Body of pancreas (tissue), 4 donors: Measurements from ENCODE around the gene PITX3.

Experiments used
- POLR2A ChIP-seq, 3 donors: fragments of 450-650 bp; IDR thresholded peaks; one replicate each; pipeline ENCODE4 v1.6.1; 2016; ENCODE audit warnings: antibody characterized with exemption in 3 of 3, mild to moderate bottlenecking in 2 of 3
- TF ChIP-seq, protein P1 (sequence below), 7 experiments: fragments of 450-650 bp in 4 of 7; fragments of 200-600 bp in 3 of 7; sonication (generic) in 3 of 7; IDR thresholded peaks; one replicate each; pipeline ENCODE4 v1.5.1; 2016 to 2019; ENCODE audit warnings: antibody characterized with exemption in 7 of 7

DNA sequence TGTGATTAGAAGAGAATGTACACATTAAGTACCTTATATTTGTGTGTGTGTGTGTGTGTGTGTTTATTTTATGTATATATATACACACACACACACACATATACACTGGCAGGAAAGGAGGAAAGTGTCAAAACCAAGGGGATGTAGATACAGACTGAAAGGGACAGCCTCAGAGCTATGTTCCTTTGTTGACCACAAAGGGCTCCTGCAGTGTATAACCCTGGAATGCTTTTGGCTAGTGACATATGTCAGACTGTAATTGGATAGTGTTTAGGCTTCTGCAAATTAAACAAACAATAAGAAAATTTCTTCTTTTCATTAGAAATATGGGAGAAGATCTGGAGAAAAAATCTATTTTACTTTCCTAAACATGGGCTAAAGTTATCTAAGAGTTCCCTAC, 19.9 kb upstream of the PITX3 start:
- TF ChIP-seq, protein P1, sequence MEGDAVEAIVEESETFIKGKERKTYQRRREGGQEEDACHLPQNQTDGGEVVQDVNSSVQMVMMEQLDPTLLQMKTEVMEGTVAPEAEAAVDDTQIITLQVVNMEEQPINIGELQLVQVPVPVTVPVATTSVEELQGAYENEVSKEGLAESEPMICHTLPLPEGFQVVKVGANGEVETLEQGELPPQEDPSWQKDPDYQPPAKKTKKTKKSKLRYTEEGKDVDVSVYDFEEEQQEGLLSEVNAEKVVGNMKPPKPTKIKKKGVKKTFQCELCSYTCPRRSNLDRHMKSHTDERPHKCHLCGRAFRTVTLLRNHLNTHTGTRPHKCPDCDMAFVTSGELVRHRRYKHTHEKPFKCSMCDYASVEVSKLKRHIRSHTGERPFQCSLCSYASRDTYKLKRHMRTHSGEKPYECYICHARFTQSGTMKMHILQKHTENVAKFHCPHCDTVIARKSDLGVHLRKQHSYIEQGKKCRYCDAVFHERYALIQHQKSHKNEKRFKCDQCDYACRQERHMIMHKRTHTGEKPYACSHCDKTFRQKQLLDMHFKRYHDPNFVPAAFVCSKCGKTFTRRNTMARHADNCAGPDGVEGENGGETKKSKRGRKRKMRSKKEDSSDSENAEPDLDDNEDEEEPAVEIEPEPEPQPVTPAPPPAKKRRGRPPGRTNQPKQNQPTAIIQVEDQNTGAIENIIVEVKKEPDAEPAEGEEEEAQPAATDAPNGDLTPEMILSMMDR (IDR thresholded peaks at IDR 0.05): no peak
- no peak for TF ChIP-seq POLR2A (IDR thresholded peaks at IDR 0.05)
